ENCODE data around the gene CD109. TPM values are rescaled to one million over a fixed set of nuclear protein-coding genes. Genes with fewer than 3 reads are reported as not detected.

CD109 gene
- total RNA-seq, 1 donor from 2014 or later: 1.2 TPM

- DNase-seq (ENCODE audit: low read depth in 2 of 2): peak; percentile 62 to 74
Observed at GRCh38 chr6:73854998-73855718, 159.2 kb downstream of the CD109 start.

- no peak for DNase-seq (ENCODE audit: low read depth in 2 of 2)
Observed at GRCh38 chr6:73857341-73857890, 161.4 kb downstream of the CD109 start.

GRCh38 chr6:73858376-73858775 is 162.4 kb downstream of the CD109 start:
- no peak for DNase-seq (ENCODE audit: low read depth in 2 of 2)

GRCh38 chr6:73860303-73860702 is 164.3 kb downstream of the CD109 start:
- no peak for DNase-seq (ENCODE audit: low read depth in 2 of 2)

GRCh38 chr6:73866305-73866704 is 170.3 kb downstream of the CD109 start:
- DNase-seq (ENCODE audit: low read depth in 2 of 2): no peak

- no peak for DNase-seq (ENCODE audit: low read depth in 2 of 2)
Observed at GRCh38 chr6:73867411-73867810, 171.4 kb downstream of the CD109 start.

- DNase-seq (ENCODE audit: low read depth in 2 of 2): no peak
Observed at GRCh38 chr6:73870907-73871306, 174.9 kb downstream of the CD109 start.

GRCh38 chr6:73873081-73873480 is 177.1 kb downstream of the CD109 start:
- DNase-seq (ENCODE audit: low read depth in 2 of 2): no peak

Other genes with a start within 250 kb of the CD109 start
- 0.60 and 1.5 TPM in 2 replicates for gene CGAS, start 243.9 kb upstream of the CD109 start, total RNA-seq
- 14.6 and 22.0 TPM in 2 replicates for gene MTO1, start 234.5 kb upstream of the CD109 start, total RNA-seq
- 18,098 and 18,972 TPM in 2 replicates for gene EEF1A1, start 175.2 kb upstream of the CD109 start, total RNA-seq
- 21.4 and 28.0 TPM in 2 replicates for gene SLC17A5, start 42.2 kb upstream of the CD109 start, total RNA-seq

All from lung microvascular endothelial cell (primary cell).